Gastrocnemius medialis (tissue), 4 donors: ENCODE data around the gene CTSH.

ENCODE experiments used
- CTCF ChIP-seq, 5 experiments: fragments of 450-650 bp in 3 of 5; fragments of 200-600 bp in 2 of 5; sonication (generic) in 2 of 5; IDR thresholded peaks in 4 of 5; conservative IDR thresholded peaks in 1 of 5; 1 replicate in 4 of 5; 2 replicates in 1 of 5; pipeline ENCODE4 v1.5.1; 2016 to 2019; ENCODE audit warnings: antibody characterized with exemption in 5 of 5, mild to moderate bottlenecking in 3 of 5, moderate library complexity in 3 of 5
- POLR2A ChIP-seq, 2 donors: fragments of 450-650 bp; IDR thresholded peaks; one replicate each; pipeline ENCODE4 v1.6.1; 2017; ENCODE audit warnings: antibody characterized with exemption in 2 of 2, mild to moderate bottlenecking in 2 of 2, moderate library complexity in 2 of 2

- no peak for TF ChIP-seq CTCF (IDR thresholded peaks at IDR 0.05 in 4 of 5, conservative IDR thresholded peaks at IDR 0.05 in 1 of 5)
- no peak for TF ChIP-seq POLR2A (IDR thresholded peaks at IDR 0.05)
Measured at GRCh38 chr15:78873793-78874765, 70.8 kb downstream of the CTSH start.
